ENCODE data around the gene COX19. TPM values are rescaled to one million over a fixed set of nuclear protein-coding genes. Genes with fewer than 3 reads are reported as not detected.

The COX19 gene
- polyA plus RNA-seq, 1 donor from 2014 or later = 16.0 TPM

GRCh38 chr7:1015196-1016121 lies 40.1 kb upstream of the COX19 start:
- no peak overlapping the region for H3K9ac ChIP-seq (ENCODE audit: low read length)
- H3F3A ChIP-seq (ENCODE audit: insufficient read depth, low read length, poor library complexity, severe bottlenecking) = no peaks in the 10 kb centered on the region
- H3K27ac ChIP-seq (ENCODE audit: low read length) = no peak overlapping the region

More at GRCh38 chr7:1015196-1016121, 40.1 kb upstream of the COX19 start:
- Histone ChIP-seq H3K36me3 (ENCODE audit: insufficient read depth, low read length) (peaks cover 1% of the 10 kb centered on the region), H4K20me1 (ENCODE audit: insufficient read depth) (peaks cover 18% of the 10 kb centered on the region), H3K4me3 (ENCODE audit: low read length) (no peak overlapping the region), H3K9me3 (ENCODE audit: low read length) (peaks cover 4% of the 10 kb centered on the region), H3K27me3 (ENCODE audit: insufficient read depth, low read depth, low read length) (no peaks in the 10 kb centered on the region), H3K4me2 (ENCODE audit: low read length) (no peak overlapping the region), H3K79me2 (replicated peaks; ENCODE audit: insufficient read depth, low read length) (peaks cover 5% of the 10 kb centered on the region), H3K9me2 (ENCODE audit: insufficient read depth, low read length) (no peaks in the 10 kb centered on the region), H2AFZ (ENCODE audit: low read depth, low read length) (no peak overlapping the region)
- TF ChIP-seq RAD21 (conservative IDR thresholded peaks at IDR 0.05) = no peak
- TF ChIP-seq REST (IDR thresholded peaks at IDR 0.05; ENCODE audit: borderline replicate concordance) = no peak
- no peak for TF ChIP-seq TAF1 (IDR thresholded peaks at IDR 0.05; ENCODE audit: low read depth)
- no peak for TF ChIP-seq POLR2AphosphoS5 (IDR thresholded peaks at IDR 0.05)
- TF ChIP-seq MXI1 (conservative IDR thresholded peaks at IDR 0.05; ENCODE audit: poor library complexity, severe bottlenecking) = no peak
- TF ChIP-seq CTCF (IDR thresholded peaks at IDR 0.05; ENCODE audit: poor library complexity, severe bottlenecking) = no peak
- no peak for TF ChIP-seq EZH2 (IDR thresholded peaks at IDR 0.05; ENCODE audit: borderline replicate concordance, insufficient read depth, low read length, poor library complexity, severe bottlenecking)
- no peak for TF ChIP-seq SMC3 (conservative IDR thresholded peaks at IDR 0.05; ENCODE audit: poor library complexity)
- no peak for TF ChIP-seq EP300 (conservative IDR thresholded peaks at IDR 0.05; ENCODE audit: poor library complexity, severe bottlenecking)

Data from neural cell (in vitro differentiated cells).